ENCODE measurements around the gene CD58.

DNA sequence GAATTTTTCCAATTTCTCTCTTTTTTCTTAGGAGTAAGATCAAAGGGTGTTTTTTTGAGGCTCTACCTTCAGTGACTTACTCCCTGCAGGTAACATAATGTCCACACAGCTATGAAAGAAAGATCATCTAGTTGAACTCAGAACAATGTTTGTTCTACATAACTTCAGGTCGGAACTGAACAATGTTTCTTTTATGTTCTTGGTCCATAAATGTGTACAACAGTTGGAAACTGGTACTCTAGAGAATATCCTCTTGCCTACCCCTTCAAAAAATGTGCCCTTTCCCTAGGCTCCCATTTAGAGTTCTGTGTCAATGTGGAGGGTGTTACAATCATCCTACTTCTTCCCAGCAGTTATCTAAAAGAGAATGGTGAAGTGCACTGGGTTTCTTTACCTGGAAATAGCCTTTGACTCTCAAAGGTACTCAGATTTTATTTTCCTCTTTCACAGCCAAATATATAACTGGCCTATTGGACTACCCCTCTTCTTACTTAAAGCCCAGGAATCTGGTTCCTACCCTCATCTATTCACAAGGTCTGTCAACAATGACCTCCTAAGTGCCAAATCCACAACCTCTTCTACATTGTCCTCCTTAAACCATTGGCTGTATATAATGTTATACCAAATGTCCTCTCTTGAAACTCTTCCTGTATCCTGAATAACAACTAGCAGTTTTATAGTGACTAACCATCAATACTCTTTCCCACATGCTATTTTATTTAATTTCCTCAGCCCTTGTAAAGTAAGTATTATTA is 42.3 kb downstream of the CD58 start:
- TF ChIP-seq, protein P1, sequence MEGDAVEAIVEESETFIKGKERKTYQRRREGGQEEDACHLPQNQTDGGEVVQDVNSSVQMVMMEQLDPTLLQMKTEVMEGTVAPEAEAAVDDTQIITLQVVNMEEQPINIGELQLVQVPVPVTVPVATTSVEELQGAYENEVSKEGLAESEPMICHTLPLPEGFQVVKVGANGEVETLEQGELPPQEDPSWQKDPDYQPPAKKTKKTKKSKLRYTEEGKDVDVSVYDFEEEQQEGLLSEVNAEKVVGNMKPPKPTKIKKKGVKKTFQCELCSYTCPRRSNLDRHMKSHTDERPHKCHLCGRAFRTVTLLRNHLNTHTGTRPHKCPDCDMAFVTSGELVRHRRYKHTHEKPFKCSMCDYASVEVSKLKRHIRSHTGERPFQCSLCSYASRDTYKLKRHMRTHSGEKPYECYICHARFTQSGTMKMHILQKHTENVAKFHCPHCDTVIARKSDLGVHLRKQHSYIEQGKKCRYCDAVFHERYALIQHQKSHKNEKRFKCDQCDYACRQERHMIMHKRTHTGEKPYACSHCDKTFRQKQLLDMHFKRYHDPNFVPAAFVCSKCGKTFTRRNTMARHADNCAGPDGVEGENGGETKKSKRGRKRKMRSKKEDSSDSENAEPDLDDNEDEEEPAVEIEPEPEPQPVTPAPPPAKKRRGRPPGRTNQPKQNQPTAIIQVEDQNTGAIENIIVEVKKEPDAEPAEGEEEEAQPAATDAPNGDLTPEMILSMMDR (conservative IDR thresholded peaks at IDR 0.05; ENCODE audit: low read depth, low read length), result no peak
- TF ChIP-seq RCOR1 (IDR thresholded peaks at IDR 0.05; ENCODE audit: insufficient replicate concordance, low read length) (no peak), MAFK (IDR thresholded peaks at IDR 0.05; ENCODE audit: low read depth, low read length) (no peak), CHD1 (IDR thresholded peaks at IDR 0.05; ENCODE audit: low read depth, low read length) (no peak), POLR2A (IDR thresholded peaks at IDR 0.05; ENCODE audit: low read depth, low read length) (no peak), RFX5 (IDR thresholded peaks at IDR 0.05; ENCODE audit: low read depth, low read length) (no peak)
- TF ChIP-seq, protein P2, sequence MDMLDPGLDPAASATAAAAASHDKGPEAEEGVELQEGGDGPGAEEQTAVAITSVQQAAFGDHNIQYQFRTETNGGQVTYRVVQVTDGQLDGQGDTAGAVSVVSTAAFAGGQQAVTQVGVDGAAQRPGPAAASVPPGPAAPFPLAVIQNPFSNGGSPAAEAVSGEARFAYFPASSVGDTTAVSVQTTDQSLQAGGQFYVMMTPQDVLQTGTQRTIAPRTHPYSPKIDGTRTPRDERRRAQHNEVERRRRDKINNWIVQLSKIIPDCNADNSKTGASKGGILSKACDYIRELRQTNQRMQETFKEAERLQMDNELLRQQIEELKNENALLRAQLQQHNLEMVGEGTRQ (IDR thresholded peaks at IDR 0.05; ENCODE audit: low read depth, low read length), result no peak
